GM18511 (cell line): ENCODE results near the gene ATP1A2.

ENCODE experiments used
- ATAC-seq: cut with Tn5 transposase; IDR thresholded peaks from one replicate; pipeline ENCODE4 v1.9.1; 2021; ENCODE audit warnings: mild to moderate bottlenecking, moderate library complexity; ENCODE audit not compliant: unreplicated experiment

Gene ATP1A2

GRCh38 chr1:160168609-160169369 is 53.2 kb downstream of the ATP1A2 start:
- ATAC-seq = no peak

- ATAC-seq = peak; percentile 86
Observed at GRCh38 chr1:160169553-160170399, 54.2 kb downstream of the ATP1A2 start.

DNA sequence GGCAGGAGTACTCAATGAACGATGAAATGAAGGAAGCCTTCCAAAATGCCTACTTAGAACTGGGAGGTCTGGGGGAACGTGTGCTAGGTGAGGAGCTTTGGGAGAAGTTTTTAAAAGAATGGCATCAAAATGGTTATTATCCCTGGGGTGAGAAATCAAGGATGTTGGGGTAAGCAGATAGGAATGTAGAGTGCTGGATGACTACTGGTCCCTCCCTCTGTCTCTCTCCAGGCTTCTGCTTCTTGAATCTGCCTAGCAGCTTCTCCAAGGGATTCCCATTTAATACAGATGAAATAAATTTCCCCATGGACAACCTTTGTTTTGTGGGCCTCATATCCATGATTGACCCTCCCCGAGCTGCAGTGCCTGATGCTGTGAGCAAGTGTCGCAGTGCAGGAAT is 55.8 kb downstream of the ATP1A2 start:
- ATAC-seq = no peak

DNA sequence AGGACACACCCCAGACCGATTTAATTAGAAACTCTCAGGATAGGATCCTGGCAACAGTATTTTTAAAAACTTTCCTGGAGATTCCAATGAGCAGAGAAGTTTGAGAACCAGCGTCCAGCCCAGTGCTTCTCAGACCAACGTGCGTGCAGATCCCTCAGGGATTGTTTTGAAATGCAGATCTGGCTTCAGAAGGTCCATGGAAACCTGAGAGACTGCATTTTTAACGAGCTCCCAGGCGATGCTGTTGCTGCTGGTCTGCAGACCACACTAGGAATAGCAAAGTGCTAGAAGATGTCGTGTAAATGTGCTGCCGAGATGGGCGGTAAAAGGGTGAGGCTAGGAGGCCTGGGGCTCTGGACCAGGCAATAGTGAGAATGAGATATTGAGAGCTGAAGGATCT is 56.4 kb downstream of the ATP1A2 start:
- no peak for ATAC-seq

DNA sequence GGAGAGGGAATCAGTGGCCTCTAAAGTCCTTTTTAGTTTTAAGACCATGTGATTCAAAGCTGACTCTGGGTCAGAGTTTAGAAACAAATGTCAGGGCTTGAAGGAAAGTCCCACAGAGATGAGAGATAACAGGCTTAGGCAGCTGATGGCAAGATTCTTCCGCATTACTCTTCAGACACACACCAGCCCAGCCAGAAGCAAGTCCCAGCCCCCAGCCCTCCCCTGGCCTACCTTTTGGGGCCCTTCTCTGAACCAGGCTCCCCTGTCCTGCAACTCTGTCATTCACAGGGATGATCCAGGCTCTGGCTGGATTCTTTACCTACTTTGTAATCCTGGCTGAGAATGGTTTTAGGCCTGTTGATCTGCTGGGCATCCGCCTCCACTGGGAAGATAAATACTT is 61.7 kb downstream of the ATP1A2 start:
- no peak for ATAC-seq

DNA sequence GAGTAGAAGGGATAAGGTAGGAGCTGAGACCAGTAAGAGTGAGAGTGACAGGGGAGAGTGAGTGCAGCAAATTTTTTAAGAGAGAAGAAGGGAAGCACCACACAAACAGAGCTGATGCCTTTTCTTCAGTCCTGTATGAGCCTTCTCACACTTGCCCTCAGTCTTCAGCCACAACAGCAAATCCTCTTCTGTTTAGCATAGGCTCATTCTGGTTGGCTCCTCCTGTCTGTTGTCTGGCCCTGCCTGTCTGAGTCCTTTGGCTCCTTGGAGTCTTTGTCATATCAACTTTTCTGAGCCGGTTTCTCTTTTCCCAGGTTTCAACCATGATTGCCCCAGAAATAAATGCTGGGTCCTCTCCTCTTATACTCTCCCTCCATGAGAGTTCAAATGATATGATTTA is 62.1 kb downstream of the ATP1A2 start:
- no peak for ATAC-seq

GRCh38 chr1:160178731-160179130 is 63.2 kb downstream of the ATP1A2 start:
- no peak for ATAC-seq

GRCh38 chr1:160179336-160179735 is 63.8 kb downstream of the ATP1A2 start:
- no peak for ATAC-seq

- ATAC-seq = no peak
Observed at GRCh38 chr1:160186246-160186645, 70.7 kb downstream of the ATP1A2 start.

GRCh38 chr1:160186729-160187128 is 71.2 kb downstream of the ATP1A2 start:
- ATAC-seq = no peak

GRCh38 chr1:160187407-160187806 is 71.8 kb downstream of the ATP1A2 start:
- ATAC-seq = no peak

GRCh38 chr1:160188341-160188740 is 72.8 kb downstream of the ATP1A2 start:
- ATAC-seq = no peak

DNA sequence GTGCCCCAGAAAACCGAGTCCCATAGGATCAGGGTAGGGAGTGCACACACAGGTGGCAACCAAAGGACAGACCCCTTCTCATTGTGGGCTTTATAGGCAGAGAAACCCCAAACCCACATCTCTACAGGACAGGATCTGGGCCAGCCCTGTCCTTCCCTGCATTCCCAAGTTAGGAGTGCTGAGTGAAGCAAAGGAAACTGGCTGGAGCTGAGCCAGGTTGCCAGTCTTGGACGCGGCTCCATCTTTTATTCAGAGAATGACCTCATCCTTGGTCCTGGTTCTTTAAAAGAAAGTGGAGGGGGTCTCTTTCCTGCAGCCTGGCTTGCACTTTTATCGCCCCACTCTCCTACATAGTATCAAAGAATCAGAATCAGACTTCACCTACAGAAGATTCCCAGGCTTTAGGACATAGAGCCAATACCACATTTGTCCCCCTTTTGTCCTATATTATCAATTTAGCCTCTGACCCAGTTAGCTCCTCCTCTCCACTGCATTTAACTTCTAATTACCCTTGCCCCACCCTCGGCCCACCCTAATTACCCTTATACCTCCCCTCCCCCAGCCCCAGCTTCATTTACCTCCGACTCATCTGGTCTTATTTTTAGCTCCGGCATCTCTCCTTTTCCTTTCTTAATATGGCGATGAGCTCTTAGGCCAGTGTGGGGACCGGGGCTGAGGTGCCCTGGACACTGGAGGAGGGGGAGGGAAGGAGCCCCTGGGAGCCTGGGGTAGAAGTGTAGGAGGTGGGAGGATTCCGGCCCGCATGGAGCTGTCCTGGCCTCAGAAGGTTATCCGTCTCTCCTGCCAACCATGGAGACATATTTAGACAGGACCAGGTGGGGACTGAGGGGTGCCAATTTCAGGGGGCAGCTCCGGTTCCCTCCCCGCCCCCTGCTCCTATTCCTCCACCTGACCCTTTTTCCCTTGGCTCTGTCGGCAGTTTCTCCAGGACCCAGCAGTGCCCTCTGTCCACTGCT is 74.4 kb downstream of the ATP1A2 start, which contains the start of gene CASQ1:
CASQ1 (plus strand) TSS at position 927 of the 977 bp plus-strand sequence. CDS start 177 bp downstream, outside the sequence.
- ATAC-seq = no peak

DNA sequence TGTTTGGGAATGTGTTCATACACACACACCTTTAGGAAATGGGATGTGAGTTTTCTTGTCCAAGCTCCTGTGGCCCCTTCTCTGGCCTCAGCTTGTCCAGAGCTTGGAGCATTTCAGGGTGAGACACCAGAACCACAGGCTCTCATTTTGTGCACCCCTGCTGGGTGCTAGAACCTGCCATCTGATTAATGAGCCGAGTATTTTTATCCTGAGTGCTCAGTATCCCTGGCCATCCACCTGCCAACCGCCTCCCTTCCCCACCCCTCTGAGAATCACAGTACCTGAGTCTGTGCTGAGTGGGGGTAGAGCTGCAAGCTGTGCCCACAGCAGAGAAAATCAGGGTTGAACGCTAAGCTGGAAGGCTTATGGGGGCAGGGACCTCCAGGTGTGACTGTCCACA is 76.2 kb downstream of the ATP1A2 start:
- ATAC-seq = no peak

- ATAC-seq = no peak
Observed at GRCh38 chr1:160192234-160192633, 76.7 kb downstream of the ATP1A2 start.
